A673 (cell line): ENCODE data around the gene FOXB2. TPM values are rescaled to one million over a fixed set of nuclear protein-coding genes. Genes with fewer than 3 reads are reported as not detected.

Experiments used
- BruUV-seq: library from RNA; stranded (reverse); fragments of 400-500 nt; replicated peaks from 2 replicates; lab custom pipeline; 2021; lab: Mats Ljungman, UMichigan
- CTCF ChIA-PET: fragments of 300-600 bp; sonication (Branson Sonifier 250); formaldehyde crosslinking; loops from one replicate; lab custom pipeline; 2022; ENCODE audit warnings: antibody characterized with exemption; lab: Charles Lee
- POLR2A ChIA-PET: fragments of 300-600 bp; sonication (Branson Sonifier 250); formaldehyde crosslinking; loops from one replicate; lab custom pipeline; 2022; ENCODE audit warnings: antibody characterized with exemption; ENCODE audit not compliant: low non-redundant PET; lab: Charles Lee
- DNase-seq: peaks from one replicate; pipeline ENCODE4 v3.0.0-alpha.2; 2015; ENCODE audit warnings: low spot score
- H3K27ac ChIP-seq: fragments of 200-600 bp; sonication (generic); 2 replicates; pipeline ENCODE4 v1.5.1; 2016; ENCODE audit warnings: mixed run types, low read depth, mild to moderate bottlenecking, mixed read lengths, antibody characterized with exemption, low read length; ENCODE audit not compliant: poor library complexity, severe bottlenecking
- H3K27me3 ChIP-seq: fragments of 200-600 bp; sonication (generic); replicated peaks from 2 replicates; pipeline ENCODE4 v1.6.1; 2017; ENCODE audit warnings: mixed run types, low read depth, mild to moderate bottlenecking, mixed read lengths, antibody characterized with exemption, low read length; ENCODE audit not compliant: insufficient read depth, poor library complexity
- H3K36me3 ChIP-seq: fragments of 200-600 bp; sonication (generic); 2 replicates; pipeline ENCODE4 v1.6.1; 2016; ENCODE audit warnings: mixed run types, mild to moderate bottlenecking, mixed read lengths, antibody characterized with exemption, low read length; ENCODE audit not compliant: insufficient read depth, poor library complexity, severe bottlenecking
- H3K4me1 ChIP-seq: fragments of 200-600 bp; sonication (generic); 2 replicates; pipeline ENCODE4 v1.6.1; 2017; ENCODE audit warnings: mixed run types, mild to moderate bottlenecking, mixed read lengths, antibody characterized with exemption, low read length; ENCODE audit not compliant: insufficient read depth, poor library complexity, severe bottlenecking
- H3K4me3 ChIP-seq: fragments of 200-600 bp; sonication (generic); 2 replicates; pipeline ENCODE4 v1.5.1; 2016; ENCODE audit warnings: low read depth, mixed run types, mild to moderate bottlenecking, mixed read lengths, low read length; ENCODE audit not compliant: poor library complexity, severe bottlenecking
- H3K9me3 ChIP-seq: fragments of 200-600 bp; sonication (generic); 2 replicates; pipeline ENCODE4 v1.6.1; 2016; ENCODE audit warnings: mixed run types, low read depth, mild to moderate bottlenecking, mixed read lengths, antibody characterized with exemption, low read length; ENCODE audit not compliant: poor library complexity, severe bottlenecking
- CTCF ChIP-seq: fragments of 300-800, 200-600 bp; sonication (generic); conservative IDR thresholded peaks from 2 replicates; pipeline ENCODE4 v1.5.1; 2017; ENCODE audit warnings: low read depth, mild to moderate bottlenecking, antibody characterized with exemption, low read length, moderate library complexity, mixed read lengths
- EZH2 ChIP-seq: fragments of 200-600 bp; sonication (generic); IDR thresholded peaks from 2 replicates; pipeline ENCODE4 v1.6.1; 2017; ENCODE audit warnings: borderline replicate concordance, low read depth, mild to moderate bottlenecking, mixed read lengths, antibody characterized with exemption, low read length; ENCODE audit not compliant: poor library complexity, severe bottlenecking
- intact Hi-C: fragments of 100-400 bp; cut with micrococcal nuclease; formaldehyde crosslinking; loops from one replicate; pipeline ENCODE4 v1.10.0; 2022; ENCODE audit not compliant: unreplicated experiment
- total RNA-seq: library from RNA; stranded (reverse); gene quantifications from 2 replicates; pipeline ENCODE4 v1.2.3, GENCODE V29; 2021

FOXB2 gene
- total RNA-seq, 1 experiment from 2014 or later: not detected

- POLR2A ChIA-PET: no interaction called here
- no peaks in the 10 kb centered on the region for H3K36me3 ChIP-seq
- peaks cover 97% of the 10 kb centered on the region for H3K27me3 ChIP-seq
- DNase-seq: no peak
- no peak overlapping the region for H3K27ac ChIP-seq
- H3K4me3 ChIP-seq: no peak overlapping the region
- CTCF ChIA-PET: interaction anchor here (1.2 kb wide), 1 partner anchor 136 kb away, joined by 8 read pairs; no protein-coding TSS in a partner anchor
- peak; percentile 48 for TF ChIP-seq EZH2
- TF ChIP-seq CTCF: peak; percentile 43; the same call in 1 of the 2 replicates
- H3K9me3 ChIP-seq: no peaks in the 10 kb centered on the region
- BruUV-seq: no TSS peak
- H3K4me1 ChIP-seq: peaks cover 13% of the 10 kb centered on the region
- intact Hi-C loops: loop anchor here (5.0 kb wide), 3 partner anchors 138 to 252 kb away; partner anchors contain the start of gene PCA3
Measured at GRCh38 chr9:77014597-77015263, 4.7 kb upstream of the FOXB2 start.

- Histone ChIP-seq H3K27me3 (peaks cover 96% of the 10 kb centered on the region), H3K27ac (no peak overlapping the region), H3K4me1 (peaks cover 13% of the 10 kb centered on the region), H3K9me3 (no peaks in the 10 kb centered on the region), H3K4me3 (peak overlapping the region; percentile 34), H3K36me3 (no peaks in the 10 kb centered on the region)
- CTCF ChIA-PET: no interaction called here
- DNase-seq: no peak
- no peak for TF ChIP-seq CTCF
- TF ChIP-seq EZH2: peak; percentile 14
- intact Hi-C loops: no loop called here
- no TSS peak for BruUV-seq
- POLR2A ChIA-PET: no interaction called here
Measured at GRCh38 chr9:77015327-77016048, 4.0 kb upstream of the FOXB2 start.

- DNase-seq: no peak
- no peak overlapping the region for H3K27ac ChIP-seq
- ChIA-PET POLR2A (no interaction called here), CTCF (no interaction called here)
- no TSS peak for BruUV-seq
- H3K27me3 ChIP-seq: peaks cover 98% of the 10 kb centered on the region
- H3K4me1 ChIP-seq: peaks cover 13% of the 10 kb centered on the region
- no peak for TF ChIP-seq CTCF
- peak; percentile 42 for TF ChIP-seq EZH2
- no peaks in the 10 kb centered on the region for H3K36me3 ChIP-seq
- intact Hi-C loops: no loop called here
- no peaks in the 10 kb centered on the region for H3K9me3 ChIP-seq
- H3K4me3 ChIP-seq: peak overlapping the region; percentile 34
Measured at GRCh38 chr9:77016121-77016525, 3.3 kb upstream of the FOXB2 start.
